ENCODE measurements around the gene GDE1.
A peak's percentile ranks its signal among the peaks of the same experiment; 100 is the strongest.

GDE1 gene

DNA sequence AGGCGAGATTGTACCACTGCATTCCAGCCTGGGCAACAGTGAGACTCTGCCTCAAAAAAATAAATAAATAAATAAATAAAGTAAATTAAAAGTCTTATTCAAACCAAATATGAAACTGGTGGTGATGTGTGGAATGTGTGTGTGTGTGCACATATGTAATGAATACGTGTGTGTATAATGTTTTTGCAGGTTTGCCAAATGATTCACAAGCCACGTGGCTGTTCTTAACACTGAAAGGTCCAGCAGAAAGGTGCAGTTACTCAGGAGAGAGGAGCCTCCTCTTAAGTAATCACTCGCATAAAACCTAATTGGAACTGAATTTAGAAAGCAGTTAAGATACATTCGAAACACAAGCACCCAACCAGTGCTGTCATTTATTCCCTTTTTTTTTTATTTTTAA is 22.9 kb downstream of the GDE1 start:
- intact Hi-C loops (cut with DNase I): no loop called here
- no peak for DNase-seq

DNA sequence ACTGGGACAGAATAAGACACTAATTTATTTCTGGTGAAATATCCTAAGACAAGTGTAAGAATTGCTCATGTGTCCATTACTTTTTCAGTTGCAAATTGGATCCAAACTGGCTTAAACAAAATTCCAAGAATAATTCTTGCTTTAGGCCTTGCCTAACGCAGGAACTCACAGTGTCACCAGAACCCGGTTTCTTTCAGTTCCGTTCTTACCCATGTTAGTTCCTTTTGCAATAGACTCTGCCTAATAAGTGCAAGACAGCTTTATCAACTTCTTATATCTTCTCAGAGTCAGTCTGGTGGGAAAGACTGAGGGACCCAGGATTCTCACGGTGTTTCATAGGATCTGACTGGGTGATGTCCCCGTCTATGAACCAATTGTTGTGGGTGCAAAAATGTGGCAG is 24.7 kb downstream of the GDE1 start:
- intact Hi-C loops (cut with DNase I): no loop called here
- no peak for DNase-seq

DNA sequence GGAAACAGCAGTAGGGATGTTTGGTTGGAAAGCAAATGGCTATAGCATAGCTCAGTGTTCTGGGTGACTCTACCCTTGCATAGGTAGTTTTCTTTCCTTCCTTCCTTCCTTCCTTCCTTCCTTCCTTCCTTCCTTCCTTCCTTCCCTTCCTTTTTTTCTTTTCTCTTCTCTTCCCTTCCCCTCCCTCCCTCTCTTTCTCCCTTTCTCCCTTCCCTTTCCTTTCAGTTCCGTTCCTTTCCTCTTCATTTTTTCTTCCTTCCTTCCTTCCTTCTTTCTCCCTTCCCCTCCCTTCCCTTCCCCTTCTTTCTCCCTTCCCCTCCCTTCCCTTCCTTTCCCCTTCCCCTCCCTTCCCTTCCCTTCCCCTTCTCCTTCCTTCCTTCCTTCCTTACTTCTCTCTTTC is 31.3 kb downstream of the GDE1 start:
- no peak for DNase-seq
- intact Hi-C loops (cut with DNase I): no loop called here

DNA sequence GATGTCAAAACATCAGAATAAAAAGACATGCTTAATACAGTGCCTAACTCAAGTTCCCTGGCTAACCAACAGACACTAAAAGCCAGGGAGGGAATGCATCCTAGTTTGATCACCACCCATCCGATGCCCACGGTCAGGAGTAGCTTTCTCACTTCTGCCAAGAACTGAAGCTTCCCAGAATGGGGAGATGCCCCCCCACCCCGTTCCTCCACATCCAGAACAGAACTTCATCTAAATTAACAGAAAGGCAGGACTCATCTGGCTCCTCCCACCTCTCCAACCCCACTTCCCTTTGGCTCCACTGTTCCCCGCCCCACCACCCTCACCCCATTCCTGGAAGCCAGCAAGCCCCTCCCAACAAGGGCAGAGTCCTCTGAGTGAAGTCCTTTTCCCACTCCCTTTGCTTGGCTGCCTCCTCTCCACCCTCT is 33.7 kb downstream of the GDE1 start:
- no peak for DNase-seq
- intact Hi-C loops (cut with DNase I): no loop called here

DNA sequence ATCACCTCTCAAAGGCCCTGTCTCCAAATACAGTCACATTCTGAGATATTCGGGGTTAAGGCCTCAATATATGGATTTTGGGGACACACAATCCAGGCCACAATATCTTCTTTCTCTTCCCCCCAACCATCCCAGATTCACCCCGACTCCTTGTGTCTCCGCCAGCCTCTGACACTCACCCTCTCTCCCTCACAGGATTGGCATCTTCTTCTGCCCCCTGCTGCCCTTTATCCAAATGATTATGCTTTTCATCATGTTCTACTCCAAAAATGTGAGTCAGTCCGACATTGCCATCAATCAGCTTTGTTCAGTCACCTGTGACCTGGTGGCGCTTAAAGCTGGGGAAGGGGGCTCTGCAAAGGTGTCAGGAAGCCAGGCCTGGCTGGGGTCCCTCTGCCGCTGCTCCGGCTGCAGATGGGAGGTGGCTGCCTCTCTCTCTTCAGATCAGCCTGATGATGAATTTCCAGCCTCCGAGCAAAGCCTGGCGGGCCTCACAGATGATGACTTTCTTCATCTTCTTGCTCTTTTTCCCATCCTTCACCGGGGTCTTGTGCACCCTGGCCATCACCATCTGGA is 35.1 kb downstream of the GDE1 start:
- intact Hi-C loops (cut with DNase I): no loop called here

DNA sequence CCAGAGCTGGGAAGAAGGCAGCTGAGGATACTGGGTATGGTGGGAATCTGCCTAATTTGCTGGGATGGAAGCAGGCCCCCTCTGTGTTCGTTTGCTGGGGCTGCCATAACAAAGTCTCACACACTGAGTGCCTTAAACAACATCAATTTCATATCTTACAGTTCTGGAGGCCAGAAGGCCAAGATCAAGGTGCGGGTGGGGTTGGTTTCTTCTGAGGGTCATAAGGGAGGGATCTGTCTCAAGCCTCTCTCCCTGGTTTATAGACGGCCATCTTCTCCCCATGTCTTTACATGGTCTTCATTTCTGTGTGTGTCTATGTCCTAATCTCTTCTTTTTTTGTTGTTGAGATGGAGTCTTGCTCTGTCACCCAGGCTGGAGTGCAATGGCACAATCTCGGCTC is 35.8 kb downstream of the GDE1 start:
- intact Hi-C loops (cut with DNase I): no loop called here
- no peak for DNase-seq

More for the DNA sequence above, 35.1 kb downstream of the GDE1 start:
- no peak for DNase-seq

DNA sequence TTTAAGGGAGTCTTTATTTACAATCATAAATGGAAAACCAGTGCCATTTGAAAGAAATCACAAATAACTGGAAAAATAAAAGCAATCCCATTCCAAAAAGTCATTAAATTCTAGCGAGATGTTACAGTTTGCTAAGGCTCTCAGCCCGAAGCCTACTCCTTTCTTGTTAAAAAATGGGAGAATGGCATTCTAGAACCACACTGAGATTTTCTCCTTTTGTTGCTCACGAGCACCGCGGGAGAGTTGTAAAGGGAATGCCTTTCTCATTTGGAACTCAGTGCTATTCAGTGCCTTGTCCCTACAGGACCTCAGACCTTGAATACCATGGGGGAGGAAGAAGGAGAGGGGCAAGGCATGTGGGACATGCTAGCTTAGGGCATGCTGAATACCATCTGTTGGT is 36.3 kb downstream of the GDE1 start:
- intact Hi-C loops (cut with DNase I): no loop called here
- DNase-seq: no peak

DNA sequence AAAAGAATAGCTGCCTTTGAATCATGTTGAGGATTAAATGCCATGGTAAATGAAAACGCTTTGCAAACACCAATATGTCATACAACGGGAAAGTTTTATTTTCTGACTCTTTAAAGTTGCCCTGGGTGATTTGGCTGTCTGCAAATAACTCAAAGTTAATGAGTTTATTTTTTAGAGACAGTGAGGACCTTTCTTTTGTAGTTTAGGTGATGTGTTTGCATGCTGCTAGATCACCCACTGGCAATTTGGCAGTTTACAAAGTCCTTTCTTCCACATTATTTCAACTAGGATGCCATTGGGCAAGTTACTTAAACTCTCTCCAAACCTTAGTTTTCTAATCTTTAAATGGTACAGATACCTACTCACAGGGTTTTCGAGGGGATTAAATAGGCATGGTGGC is 37.8 kb downstream of the GDE1 start:
- intact Hi-C loops (cut with DNase I): no loop called here
- no peak for DNase-seq

DNA sequence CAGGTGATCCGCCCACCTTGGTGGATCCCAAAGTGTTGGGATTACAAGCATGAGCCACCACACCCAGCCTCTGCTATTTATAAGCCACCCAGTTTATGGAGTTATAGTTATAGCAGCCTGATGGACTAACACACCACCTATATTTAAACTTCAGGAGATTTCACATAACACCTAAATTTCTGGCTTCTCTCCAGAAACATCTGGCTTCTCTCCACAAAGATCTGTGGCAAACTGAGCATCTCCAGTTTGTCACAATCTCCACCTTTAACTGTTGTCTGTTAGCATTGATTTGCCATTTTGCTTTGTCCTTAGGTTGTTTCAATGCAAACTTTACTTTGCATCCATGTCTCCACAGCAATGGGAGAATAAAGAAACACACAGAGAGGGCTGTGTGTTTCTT is 39.6 kb downstream of the GDE1 start:
- intact Hi-C loops (cut with DNase I): no loop called here

DNA sequence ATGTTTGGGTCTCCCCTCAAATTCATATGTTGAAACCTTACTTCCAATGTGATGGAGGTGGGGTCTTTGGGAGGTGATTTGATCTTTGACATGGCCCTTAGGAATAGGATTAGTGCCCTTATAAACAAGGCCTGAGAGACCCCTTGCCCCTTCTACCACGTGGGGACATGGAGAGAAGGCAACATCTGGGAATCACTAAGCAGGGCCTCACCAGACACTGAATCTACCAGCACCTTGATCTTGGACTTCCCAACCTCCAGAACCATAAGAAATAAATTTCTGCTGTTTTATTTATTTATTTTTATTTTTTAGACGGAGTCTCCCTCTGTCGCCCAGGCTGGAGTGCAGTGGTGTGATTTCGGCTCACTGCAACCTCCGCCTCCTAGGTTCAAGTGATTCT is 40.1 kb downstream of the GDE1 start:
- DNase-seq: peak in 1 of 10 donors; percentile 4
- intact Hi-C loops (cut with DNase I): no loop called here

More for the DNA sequence above, 39.6 kb downstream of the GDE1 start:
- no peak for DNase-seq

DNA sequence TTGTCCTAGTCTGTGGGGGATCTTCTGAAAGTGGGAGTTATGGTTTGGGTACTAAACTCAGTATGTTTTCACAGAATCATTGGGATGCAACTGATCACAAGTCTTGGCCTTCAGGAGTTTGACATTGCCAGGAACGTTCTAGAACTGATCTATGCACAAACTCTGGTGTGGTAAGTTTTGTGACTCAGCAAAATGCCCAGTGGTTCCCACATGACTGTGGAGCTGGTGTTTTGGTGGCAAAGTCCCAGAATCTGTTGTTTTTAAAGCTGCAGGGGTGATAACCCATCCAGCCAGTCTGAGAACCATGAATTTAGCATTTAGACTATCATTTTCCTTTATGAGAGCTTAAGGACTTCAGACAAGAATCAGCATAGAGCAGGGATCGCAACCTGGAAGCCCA is 40.6 kb downstream of the GDE1 start:
- DNase-seq: no peak
- intact Hi-C loops (cut with DNase I): no loop called here

DNA sequence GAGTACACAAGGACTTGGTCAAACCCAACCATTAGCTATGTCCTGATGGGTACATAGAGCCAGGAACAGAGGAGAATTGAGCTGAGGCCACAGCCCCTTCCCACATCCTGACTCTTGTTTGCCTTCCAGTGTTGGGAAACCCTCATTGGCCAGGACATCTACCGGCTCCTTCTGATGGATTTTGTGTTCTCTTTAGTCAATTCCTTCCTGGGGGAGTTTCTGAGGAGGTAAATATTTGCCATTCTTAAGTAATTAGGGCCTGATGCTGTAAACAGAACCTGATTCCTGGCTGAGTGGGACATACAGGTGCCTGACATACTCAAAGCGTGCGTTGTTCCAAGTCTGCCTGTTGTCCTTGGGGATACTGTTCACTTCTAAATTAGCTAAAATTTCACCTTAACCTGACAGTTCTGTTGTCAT is 42.6 kb downstream of the GDE1 start:
- intact Hi-C loops (cut with DNase I): no loop called here

DNA sequence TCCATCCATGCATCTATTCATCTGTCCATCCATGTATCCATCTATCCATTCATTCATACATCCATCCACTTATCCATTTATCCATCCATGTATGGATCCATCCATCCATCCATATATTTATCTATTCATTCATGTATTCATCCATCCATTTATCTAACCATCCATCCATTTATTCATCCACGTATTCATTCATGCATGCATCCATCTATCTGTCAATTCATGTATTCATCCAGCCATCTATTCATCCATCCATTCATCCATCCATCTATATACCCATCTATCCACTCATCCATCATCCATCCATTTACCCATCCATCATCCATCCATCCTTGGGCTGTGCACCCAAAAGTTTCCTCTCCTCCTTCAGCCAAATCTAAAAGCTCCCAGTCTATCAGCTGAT is 43.4 kb downstream of the GDE1 start:
- intact Hi-C loops (cut with DNase I): no loop called here
- no peak for DNase-seq

More for the DNA sequence above, 42.6 kb downstream of the GDE1 start:
- no peak for DNase-seq

DNA sequence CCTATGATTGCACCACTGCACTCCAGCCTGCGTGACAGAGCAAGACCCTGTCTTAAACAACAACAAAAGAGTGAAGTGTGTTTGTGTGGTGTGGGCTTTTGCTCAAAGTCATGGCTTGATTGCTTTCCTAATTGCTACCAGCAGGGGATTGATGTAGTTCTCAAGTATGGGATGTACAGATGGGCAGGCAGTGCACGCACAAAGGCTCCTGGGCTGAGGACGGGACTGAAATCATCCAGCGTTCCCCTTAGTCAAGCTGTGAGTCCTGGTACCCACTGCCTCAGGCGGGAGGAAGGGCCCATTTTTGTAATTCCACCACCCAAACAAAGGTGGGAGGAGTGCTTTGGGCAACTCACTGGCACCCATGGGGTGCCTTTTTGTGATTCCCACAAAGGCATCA is 47.3 kb downstream of the GDE1 start:
- intact Hi-C loops (cut with DNase I): no loop called here
- DNase-seq: no peak

DNA sequence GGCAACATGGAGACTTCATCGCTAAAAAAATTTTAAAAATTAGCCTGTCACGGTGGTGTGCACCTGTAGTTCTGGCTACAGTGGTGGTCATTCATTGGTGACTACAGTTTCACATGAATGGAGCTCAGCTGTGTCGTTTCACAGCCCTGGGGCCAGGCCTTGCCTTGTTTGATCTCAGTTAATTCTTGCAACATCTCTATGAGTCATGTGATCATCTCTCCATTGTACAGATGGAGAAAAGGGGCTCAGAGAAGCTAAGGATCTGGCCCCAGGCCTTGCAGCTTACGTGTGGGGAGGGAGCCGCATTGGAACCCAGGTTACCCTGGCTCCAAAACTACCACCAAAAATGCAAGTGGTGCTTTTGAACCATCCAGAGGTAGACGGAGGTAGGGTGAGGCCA is 49.4 kb downstream of the GDE1 start:
- DNase-seq: no peak
- intact Hi-C loops (cut with DNase I): no loop called here

DNA sequence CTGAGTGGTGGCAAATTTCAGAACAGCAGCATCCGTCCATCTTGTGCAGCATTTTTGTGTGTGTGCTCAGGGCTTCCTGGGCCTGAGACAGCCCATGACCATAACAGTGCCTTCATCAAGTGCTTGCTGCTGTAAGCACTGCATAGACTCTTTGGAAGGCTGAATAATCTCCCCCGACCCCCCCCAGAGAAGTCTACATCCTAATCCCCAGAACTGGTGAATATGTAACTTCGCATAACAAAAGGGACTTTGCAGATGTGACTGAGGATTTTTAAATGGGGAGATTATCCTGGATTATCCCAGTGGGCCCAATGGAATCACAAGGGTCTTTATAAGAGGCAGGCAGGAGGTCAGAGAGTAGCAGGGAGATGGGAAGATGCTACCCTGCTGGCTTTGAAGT is 53.6 kb downstream of the GDE1 start:
- DNase-seq: no peak
- intact Hi-C loops (cut with DNase I): no loop called here

DNA sequence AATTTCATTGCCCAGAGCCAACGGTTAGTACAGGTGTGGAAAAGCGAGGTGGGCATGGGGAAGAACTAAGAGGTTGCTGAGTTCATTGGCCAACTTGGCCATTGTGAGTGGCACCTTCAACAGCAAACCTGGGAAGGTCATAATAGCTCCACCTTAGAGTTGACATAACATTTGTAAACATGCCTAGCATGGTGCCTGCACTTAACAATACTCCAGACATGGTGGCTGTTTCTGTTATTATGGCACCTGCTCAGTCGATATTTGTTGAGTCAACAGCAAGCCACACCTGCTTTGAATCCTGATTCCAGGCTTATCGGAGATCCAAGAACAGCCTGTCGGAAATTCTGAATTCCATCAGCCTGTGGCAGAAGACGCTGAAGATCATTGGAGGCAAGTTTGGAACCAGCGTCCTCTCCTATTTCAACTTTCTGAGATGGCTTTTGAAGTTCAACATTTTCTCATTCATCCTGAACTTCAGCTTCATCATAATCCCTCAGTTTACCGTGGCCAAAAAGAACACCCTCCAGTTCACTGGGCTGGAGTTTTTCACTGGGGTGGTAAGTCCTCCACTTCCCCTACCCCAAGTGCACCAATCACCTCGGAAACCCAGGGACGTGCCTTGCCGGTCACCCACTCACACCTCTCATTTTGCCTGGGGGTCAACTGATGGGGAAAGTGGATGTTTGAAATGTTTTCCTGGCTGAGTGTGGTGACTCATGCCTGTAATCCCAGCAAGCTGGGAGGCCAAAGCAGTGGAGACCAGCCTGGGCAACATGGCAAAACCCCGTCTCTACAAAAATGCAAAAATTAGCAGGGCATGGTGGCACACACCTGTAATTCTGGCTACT is 58.2 kb downstream of the GDE1 start:
- DNase-seq: no peak
- intact Hi-C loops (cut with DNase I): no loop called here

DNA sequence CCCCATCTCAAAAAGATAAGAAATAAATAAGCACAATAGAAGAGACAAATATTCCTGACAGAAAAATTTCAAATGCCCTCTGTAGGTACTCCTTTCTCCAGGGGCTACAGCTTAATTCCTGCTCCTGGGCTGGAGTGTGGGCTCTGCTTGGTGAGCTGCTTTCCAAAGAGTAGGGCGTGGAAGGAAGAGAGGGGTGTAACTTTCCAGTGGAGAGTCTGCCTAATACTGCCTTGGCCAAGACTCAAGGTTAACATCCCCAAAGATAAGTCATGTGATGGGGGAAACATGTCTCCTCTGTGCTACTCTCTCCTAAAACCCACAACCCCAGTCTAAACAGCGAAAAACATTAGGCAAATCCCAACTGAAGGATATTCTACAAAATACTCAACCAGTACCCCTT is 61.5 kb downstream of the GDE1 start:
- no peak for DNase-seq
- intact Hi-C loops (cut with DNase I): no loop called here

DNA sequence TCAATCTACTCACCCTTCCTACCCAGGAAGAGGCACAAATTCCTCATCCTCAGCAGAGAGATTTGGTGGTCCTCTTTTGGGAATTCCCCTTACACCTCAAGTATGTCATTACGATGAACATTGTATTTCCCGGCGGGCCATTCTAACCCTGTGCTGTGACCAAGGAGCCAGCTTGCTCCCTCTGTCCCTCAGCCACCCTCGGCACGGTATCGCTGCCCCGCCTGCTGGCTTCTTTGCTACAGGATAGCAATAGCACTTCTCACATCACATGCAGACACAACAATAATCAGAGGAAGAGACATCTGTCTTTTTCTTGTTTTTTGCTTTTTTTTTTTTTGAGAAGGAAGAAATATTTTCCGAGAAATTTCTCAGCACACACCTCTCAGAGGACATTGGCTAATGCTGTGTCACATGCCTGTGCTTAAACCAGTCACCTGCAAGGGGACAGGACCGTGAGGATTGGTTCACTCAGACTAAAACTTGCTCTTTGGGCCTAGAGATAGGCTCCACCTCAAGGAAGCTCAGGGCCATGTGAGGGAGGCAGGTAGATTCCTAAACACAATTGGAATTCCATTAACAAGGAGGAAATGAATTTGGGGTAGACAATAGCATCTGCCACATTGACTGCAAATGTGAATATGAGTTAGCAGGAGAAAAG is 63.0 kb downstream of the GDE1 start:
- no peak for DNase-seq
- intact Hi-C loops (cut with DNase I): no loop called here
